OCI-LY1 (cell line): Measurements from ENCODE around the gene SMARCC1.

Source experiments
- H2AFZ ChIP-seq: fragments of 200-600 bp; sonication (generic), shearing (Covaris generic); 2 replicates; pipeline ENCODE4 v1.6.0; 2014; ENCODE audit warnings: antibody characterized with exemption, mild to moderate bottlenecking, low read length
- H3F3A ChIP-seq: fragments of 200-600 bp; sonication (generic), shearing (Covaris generic); 2 replicates; pipeline ENCODE4 v1.6.0; 2014; ENCODE audit warnings: mild to moderate bottlenecking, antibody characterized with exemption, low read length, moderate library complexity; ENCODE audit not compliant: insufficient read depth
- H3K27ac ChIP-seq: fragments of 200-600 bp; sonication (generic); 2 replicates; pipeline ENCODE4 v1.5.1; 2014; ENCODE audit warnings: low read length, mixed run types, mild to moderate bottlenecking, low read depth; ENCODE audit not compliant: poor library complexity, severe bottlenecking
- H3K27me3 ChIP-seq: fragments of 200-600 bp; sonication (generic); 2 replicates; pipeline ENCODE4 v1.6.0; 2014; ENCODE audit warnings: antibody characterized with exemption, mild to moderate bottlenecking, low read length, moderate library complexity; ENCODE audit not compliant: insufficient read depth
- H3K36me3 ChIP-seq: fragments of 200-600 bp; sonication (generic); 2 replicates; pipeline ENCODE4 v1.6.1; 2014; ENCODE audit warnings: mild to moderate bottlenecking, antibody characterized with exemption, low read length, moderate library complexity, mixed read lengths; ENCODE audit not compliant: insufficient read depth
- H3K4me1 ChIP-seq: fragments of 200-600 bp; sonication (generic); 2 replicates; pipeline ENCODE4 v1.5.1; 2014; ENCODE audit warnings: mild to moderate bottlenecking, low read length, moderate library complexity; ENCODE audit not compliant: insufficient read depth, severe bottlenecking
- H3K4me2 ChIP-seq: fragments of 200-600 bp; sonication (generic), shearing (Covaris generic); 2 replicates; pipeline ENCODE4 v1.6.1; 2014; ENCODE audit warnings: low read length
- H3K4me3 ChIP-seq: fragments of 200-600 bp; sonication (generic); 2 replicates; pipeline ENCODE4 v1.5.1; 2014; ENCODE audit warnings: low read length, low read depth, mild to moderate bottlenecking, mixed read lengths; ENCODE audit not compliant: poor library complexity, severe bottlenecking
- H3K79me2 ChIP-seq: fragments of 200-600 bp; shearing (Covaris generic); 2 replicates; pipeline ENCODE4 v1.6.1; 2016; ENCODE audit warnings: mixed run types, low read length, mixed read lengths; ENCODE audit not compliant: insufficient read depth
- H3K9ac ChIP-seq: fragments of 200-600 bp; sonication (generic), shearing (Covaris generic); 2 replicates; pipeline ENCODE4 v1.6.1; 2014; ENCODE audit warnings: mild to moderate bottlenecking, low read length, mixed read lengths
- H3K9me2 ChIP-seq: fragments of 200-600 bp; sonication (generic), shearing (Covaris generic); 2 replicates; pipeline ENCODE4 v1.6.1; 2014; ENCODE audit warnings: low read depth, mild to moderate bottlenecking, low read length, mixed read lengths
- H3K9me3 ChIP-seq: fragments of 200-600 bp; shearing (Covaris generic); 2 replicates; pipeline ENCODE4 v1.6.1; 2014; ENCODE audit warnings: low read length, mixed read lengths
- H4K20me1 ChIP-seq: fragments of 200-600 bp; sonication (generic), shearing (Covaris generic); 2 replicates; pipeline ENCODE4 v1.6.0; 2016; ENCODE audit warnings: mild to moderate bottlenecking, low read length; ENCODE audit not compliant: insufficient read depth
- EZH2 ChIP-seq: fragments of 200-600 bp; sonication (generic), shearing (Covaris generic); IDR thresholded peaks from 2 replicates; pipeline ENCODE4 v1.8.0; 2017; ENCODE audit warnings: borderline replicate concordance, mixed run types, mild to moderate bottlenecking, antibody characterized with exemption, low read length, moderate library complexity, mixed read lengths
- TF ChIP-seq, protein P1 (sequence below): fragments of 200-600 bp; sonication (generic), shearing (Covaris generic); IDR thresholded peaks from 2 replicates; pipeline ENCODE4 v1.5.1; 2017; ENCODE audit warnings: mild to moderate bottlenecking, antibody characterized with exemption, low read length, moderate library complexity, mixed read lengths

The SMARCC1 gene

GRCh38 chr3:47804577-47804976 lies 22.9 kb upstream of the SMARCC1 start:
- Histone ChIP-seq H3K4me2 (peak overlapping the region; percentile 74; the same call in 1 of the 2 replicates), H4K20me1 (no peaks in the 10 kb centered on the region), H3K4me1 (peaks cover 26% of the 10 kb centered on the region), H3K79me2 (no peaks in the 10 kb centered on the region; the same call in 1 of the 2 replicates), H3K36me3 (peaks cover 9% of the 10 kb centered on the region; the same call in 1 of the 2 replicates), H3K4me3 (peak overlapping the region; percentile 82), H2AFZ (no peak overlapping the region), H3K9me3 (no peaks in the 10 kb centered on the region), H3K9ac (peak overlapping the region; percentile 27; the same call in 1 of the 2 replicates), H3K9me2 (no peaks in the 10 kb centered on the region), H3F3A (no peaks in the 10 kb centered on the region), H3K27ac (no peak overlapping the region), H3K27me3 (no peaks in the 10 kb centered on the region)
- no peak for TF ChIP-seq EZH2
- TF ChIP-seq, protein P1, sequence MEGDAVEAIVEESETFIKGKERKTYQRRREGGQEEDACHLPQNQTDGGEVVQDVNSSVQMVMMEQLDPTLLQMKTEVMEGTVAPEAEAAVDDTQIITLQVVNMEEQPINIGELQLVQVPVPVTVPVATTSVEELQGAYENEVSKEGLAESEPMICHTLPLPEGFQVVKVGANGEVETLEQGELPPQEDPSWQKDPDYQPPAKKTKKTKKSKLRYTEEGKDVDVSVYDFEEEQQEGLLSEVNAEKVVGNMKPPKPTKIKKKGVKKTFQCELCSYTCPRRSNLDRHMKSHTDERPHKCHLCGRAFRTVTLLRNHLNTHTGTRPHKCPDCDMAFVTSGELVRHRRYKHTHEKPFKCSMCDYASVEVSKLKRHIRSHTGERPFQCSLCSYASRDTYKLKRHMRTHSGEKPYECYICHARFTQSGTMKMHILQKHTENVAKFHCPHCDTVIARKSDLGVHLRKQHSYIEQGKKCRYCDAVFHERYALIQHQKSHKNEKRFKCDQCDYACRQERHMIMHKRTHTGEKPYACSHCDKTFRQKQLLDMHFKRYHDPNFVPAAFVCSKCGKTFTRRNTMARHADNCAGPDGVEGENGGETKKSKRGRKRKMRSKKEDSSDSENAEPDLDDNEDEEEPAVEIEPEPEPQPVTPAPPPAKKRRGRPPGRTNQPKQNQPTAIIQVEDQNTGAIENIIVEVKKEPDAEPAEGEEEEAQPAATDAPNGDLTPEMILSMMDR: no peak

- Histone ChIP-seq H3F3A (no peaks in the 10 kb centered on the region), H3K27ac (no peak overlapping the region), H3K9ac (peak overlapping the region; percentile 85), H3K36me3 (peaks cover 6% of the 10 kb centered on the region; the same call in 1 of the 2 replicates), H3K4me2 (peak overlapping the region; percentile 74), H3K27me3 (no peaks in the 10 kb centered on the region), H3K4me3 (peak overlapping the region; percentile 82), H2AFZ (no peak overlapping the region), H3K4me1 (peaks cover 26% of the 10 kb centered on the region), H4K20me1 (no peaks in the 10 kb centered on the region), H3K9me3 (no peaks in the 10 kb centered on the region), H3K9me2 (no peaks in the 10 kb centered on the region), H3K79me2 (no peaks in the 10 kb centered on the region; the same call in 1 of the 2 replicates)
- no peak for TF ChIP-seq EZH2
- TF ChIP-seq, protein P1: no peak
Measured at GRCh38 chr3:47803480-47804025, 21.9 kb upstream of the SMARCC1 start.

- H3K9me3 ChIP-seq: no peaks in the 10 kb centered on the region
- 0 out of 2 replicates have a peak within 1 kb of the TSS, but pooled peaks have one; percentile 23 for H2AFZ ChIP-seq
- H3K79me2 ChIP-seq: no peaks in the 10 kb centered on the region; the same call in 1 of the 2 replicates
- no peaks in the 10 kb centered on the region for H3K27me3 ChIP-seq
- H3K9me2 ChIP-seq: no peaks in the 10 kb centered on the region
- H3K27ac ChIP-seq: peak within 1 kb of the TSS; percentile 21
- H3K4me1 ChIP-seq: peaks cover 26% of the 10 kb centered on the region
- H4K20me1 ChIP-seq: no peaks in the 10 kb centered on the region
- H3K36me3 ChIP-seq: peaks cover 6% of the 10 kb centered on the region; the same call in 1 of the 2 replicates
- H3F3A ChIP-seq: no peaks in the 10 kb centered on the region
- peak within 1 kb of the TSS; percentile 74 for H3K4me2 ChIP-seq
- no peak for TF ChIP-seq EZH2
- TF ChIP-seq, protein P1: no peak
- H3K9ac ChIP-seq: peak within 1 kb of the TSS; percentile 85
- H3K4me3 ChIP-seq: peak within 1 kb of the TSS; percentile 82
Measured at GRCh38 chr3:47802734-47803479, 21.2 kb upstream of the SMARCC1 start, which contains the start of gene DHX30. Gene DHX30 (plus strand): TSS chr3:47803138. CDS start chr3:47810684, 7,546 bp downstream.
